Fibroblast of skin of right quadriceps (primary cell): ENCODE results near the gene MECP2.
"Not testable (repeated sequence)": the region's sequence is repeated elsewhere in the genome, so short reads cannot be mapped to it uniquely, and the experiment has no call there.

ENCODE experiments used
- DNase-seq: peaks from one replicate; pipeline ENCODE4 v3.0.0-alpha.2; 2013

The MECP2 gene

DNA sequence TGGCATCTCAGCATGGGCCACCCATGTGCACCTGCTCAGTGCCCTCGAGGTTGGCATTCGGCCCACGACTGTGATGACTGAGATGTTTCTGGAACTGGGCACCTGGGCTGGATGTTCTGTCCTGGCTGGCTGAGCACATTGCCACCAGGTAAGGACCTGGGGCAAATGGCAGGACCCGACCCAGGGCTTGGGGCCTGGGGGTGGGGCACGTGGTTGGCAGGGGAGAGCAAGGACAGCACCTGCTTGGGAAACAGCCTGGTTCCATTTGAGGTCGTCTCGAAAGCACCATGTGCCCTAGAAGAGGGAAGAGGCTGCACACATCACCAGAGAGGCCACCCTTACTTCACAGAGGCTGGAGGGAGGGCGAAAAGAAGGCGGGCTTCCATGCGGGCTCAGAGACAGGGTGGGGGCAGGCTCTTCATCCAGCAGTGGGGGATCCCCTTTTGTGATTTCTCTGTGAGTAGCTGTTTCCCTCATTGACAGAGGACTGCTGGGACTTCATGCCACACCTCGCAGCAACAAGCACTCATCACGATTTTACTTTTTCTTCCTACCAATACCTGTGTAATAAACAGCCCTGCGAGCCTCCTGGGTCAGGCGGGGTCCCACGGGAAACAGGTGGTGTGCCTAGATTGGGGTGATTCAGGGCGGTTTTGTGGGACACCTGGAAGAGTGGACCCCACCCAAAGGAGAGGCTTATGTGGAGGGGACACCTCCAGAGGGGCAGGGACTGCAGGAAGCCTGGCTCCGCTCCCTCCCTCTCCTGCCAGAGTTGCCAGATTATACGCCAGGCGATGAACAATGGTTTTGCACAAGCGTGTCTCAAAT, 113.0 kb downstream of the MECP2 start:
- DNase-seq, result no peak

DNA sequence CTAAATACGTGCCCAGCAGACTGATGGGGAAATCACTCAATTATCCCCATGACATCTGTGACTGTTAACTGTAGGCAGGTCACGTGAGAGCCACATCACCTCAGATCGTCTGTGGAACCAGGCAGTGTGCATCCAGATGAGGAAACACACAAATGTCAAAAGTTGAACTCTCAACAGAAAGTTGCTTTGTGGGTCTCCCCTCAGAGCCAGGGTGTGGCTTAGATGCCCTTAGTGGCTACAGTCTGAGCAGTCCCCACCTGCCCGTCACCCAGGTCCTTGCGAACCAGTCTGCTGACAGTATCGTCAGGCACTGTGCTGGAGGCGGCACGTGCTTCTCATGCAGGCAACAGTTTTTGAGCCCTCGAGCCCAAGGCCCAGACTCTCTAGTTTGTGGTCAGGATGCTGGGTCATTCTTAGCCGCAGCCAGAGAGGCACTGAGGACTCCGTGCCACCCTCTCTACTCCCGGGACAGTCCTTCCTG, 114.2 kb downstream of the MECP2 start:
- DNase-seq, result no peak

DNA sequence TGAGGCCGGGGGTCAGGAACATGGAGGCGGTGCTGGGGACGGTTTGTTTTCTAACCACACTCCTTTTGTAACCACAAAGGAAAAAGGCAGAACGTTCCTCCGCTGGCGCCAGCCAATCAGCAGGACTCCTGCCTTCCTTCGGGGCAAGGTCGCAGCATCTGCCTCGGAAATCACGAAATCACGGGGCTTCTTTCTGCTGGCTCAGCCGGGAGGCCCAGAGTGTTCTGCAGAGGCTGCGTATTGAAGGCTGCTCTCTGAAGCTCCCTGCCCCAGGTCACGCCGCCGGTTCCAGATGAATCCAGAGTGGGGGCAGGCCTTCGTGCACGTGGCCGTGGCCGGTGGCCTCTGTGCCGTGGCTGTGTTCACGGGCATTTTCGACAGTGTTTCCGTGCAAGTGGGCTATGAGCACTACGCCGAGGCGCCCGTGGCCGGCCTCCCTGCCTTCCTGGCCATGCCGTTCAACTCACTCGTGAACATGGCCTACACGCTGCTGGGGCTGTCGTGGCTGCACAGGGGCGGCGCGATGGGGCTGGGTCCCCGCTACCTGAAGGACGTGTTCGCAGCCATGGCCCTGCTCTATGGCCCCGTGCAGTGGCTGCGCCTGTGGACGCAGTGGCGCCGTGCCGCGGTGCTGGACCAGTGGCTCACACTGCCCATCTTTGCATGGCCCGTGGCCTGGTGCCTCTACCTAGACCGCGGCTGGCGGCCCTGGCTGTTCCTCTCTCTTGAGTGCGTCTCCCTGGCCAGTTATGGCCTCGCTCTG, 115.6 kb downstream of the MECP2 start:
- DNase-seq, result no peak

DNA sequence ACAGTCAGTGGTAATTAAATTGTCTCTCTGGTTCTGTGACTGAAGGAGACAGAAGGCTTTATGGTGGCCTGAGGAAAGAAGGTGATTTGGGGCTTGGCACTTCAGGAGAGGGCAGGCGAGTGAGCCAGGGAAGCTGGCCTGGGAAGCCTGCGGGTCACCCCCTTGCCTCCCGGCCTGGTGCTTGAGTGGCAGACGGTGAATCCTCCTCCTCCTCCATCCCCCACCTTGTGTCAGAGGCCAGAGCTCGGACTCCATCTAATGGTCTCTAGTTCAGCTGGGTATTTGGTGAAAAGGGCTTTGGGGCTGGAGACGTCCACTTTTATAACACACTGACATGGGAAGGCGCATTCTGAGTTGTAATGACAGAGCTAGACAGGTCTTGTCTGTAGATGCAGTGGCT, 116.3 kb downstream of the MECP2 start:
- DNase-seq, result no peak

DNA sequence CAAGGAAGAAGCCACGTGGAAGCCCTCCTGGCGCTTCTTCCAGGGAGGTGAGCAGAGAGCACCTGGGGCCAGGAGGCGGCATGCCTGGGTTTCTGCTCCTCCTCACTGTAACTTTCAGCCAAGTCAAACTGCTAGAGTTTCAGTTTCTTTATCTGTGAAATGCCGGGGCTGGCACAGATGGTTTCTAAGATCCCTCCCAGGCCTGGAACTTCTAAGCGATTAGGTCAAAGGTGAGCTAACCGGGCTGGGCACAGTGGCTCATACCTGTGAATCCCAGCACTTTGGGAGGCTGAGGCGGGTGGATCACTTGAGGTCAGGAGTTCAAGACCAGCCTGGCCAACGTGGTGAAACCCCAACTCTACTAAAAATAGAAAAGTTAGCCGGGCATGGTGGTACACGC, 117.1 kb downstream of the MECP2 start:
- not testable (repeated sequence) for DNase-seq

DNA sequence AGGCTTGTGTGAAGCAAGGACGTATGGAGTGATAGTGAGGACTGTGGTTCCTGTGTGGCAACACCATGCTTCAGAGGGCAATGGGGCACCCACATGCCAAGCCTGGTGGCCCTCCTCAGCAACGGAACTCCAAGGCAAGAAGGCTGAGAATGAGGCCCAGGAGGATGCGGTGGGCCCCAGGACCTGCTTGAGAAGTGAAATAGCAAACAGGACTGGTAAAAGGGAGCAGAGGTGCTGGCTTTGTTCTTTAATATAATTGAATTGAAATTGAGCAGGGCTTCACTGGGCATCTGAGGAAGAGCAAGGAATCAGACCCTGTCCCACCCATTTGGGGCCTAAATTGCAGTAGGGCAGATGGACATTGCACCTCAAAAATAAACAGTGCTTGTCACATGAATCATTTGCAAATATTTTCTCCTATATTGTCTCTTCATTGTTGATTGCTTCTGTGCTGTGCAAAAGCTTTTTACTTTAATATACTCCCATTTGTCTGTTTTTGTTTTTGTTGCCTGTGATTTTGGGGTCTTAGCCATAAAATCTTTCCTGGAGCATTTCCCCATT, 122.7 kb downstream of the MECP2 start:
- no peak for DNase-seq

DNA sequence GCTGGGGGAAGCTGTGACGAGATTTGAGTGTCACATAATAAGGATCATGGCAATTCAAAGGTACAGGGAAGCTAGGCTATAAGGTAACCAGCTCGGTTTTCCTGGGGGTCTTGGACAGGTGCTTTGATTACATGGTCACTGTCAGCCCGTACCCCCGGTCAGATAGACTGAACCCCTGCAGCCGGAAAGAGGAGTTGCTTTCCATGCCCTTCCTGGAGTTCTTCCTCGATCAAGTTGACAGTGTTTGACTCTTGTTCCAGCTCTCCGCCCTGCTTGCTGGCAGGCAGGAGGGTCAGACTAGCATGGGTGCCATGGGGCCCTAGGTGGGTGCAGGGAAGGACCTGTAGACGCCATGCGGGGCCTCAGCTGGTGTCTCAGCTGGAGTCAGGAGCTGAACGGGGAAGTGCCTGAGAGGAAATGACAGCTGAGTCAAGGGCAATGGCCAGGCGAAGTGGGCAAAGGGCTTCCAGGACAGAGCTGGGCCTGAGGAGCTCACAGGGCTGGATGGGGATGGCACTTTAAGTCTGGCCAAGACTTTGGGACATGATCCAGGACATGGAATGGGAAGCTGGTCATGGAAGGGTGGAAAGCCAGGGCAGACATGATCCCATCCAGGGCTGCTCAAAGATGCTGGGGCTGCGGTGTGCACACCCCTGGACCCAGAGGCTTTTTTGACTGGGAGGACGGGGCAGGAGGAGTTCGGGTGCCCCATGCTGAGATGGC, 123.4 kb downstream of the MECP2 start:
- DNase-seq, result no peak

DNA sequence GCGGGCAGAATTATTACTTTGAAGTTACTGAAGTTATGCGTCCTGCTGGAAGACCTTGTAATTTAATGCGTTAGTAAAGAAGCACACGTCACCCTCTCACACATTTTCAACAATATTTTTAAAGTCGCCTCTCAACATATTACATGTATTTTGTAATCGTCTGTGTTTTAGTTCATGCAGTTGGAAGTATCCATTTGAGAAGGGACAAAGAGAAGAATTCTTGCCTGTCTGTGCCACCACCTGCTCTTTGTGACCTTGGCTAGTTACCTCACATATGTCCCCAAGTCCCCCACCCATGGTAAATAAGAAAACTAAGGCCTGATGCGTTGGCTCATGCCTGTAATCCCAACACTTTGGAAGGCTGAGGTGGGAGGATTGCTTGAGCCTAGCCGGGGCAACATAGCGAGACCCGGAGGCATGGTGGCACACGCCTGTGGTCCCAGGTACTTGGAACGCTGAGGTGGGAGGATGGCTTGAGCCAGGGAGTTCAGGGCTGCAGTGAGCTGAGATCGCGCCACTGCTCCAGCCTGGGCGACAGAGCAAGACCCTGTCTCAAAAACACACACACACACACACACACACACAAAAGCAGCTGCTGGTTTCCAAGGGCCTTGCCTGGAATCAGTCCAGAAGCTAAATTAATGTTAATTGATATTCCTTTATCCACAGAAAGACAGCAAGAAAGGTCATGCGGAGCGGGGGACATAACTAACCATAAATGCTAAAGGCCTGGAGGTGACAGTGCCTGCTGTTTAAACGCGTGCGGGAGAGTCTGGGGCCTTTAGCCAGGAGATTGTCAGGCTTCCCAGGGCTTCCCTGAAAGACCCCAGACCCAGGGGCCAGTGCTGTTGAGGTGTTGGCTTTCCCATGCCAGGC, 124.2 kb downstream of the MECP2 start:
- no peak for DNase-seq

DNA sequence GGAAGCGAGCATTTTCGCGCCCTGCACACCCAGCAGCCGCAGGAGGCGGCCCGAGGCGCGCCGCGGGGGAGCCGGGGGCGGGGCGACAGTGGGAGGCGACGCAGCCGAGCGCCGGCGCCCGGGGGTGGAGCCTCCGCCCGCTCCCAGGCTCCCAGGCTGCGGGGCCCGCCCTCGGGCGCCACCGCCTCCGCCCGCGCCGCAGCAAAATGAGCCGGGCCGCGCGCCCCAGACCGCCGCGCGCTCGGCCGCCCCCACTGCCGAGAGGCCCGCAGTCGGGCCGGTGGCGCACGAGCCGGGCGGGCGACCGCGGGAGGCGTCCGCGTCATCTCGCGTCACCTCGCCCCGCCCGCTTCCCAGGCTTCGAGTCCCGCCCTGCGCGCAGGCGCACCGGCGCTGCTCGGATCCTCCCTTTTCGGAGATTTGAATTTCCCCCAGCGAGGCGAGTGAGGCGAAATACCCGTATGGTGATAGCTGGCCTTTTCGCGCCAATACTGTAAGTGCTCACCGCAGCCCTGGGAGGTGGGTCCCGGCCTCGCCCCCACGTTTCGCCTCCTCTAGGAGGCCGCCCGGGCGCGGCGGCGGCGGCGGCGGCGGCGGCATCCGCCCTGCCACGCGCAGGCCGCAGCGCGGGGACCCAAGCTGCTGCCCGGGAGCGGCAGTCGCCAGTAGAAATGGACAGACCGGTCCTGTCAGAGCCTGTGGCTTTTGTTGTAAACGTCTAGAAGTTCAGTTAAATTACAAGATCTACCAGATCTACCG, 125.0 kb downstream of the MECP2 start, which contains the start of gene TMEM187:
Gene TMEM187, plus strand, starts transcription at position 387 of the 759 bp plus-strand sequence. CDS start 9,309 bp downstream, outside the sequence.
- DNase-seq, result peak; percentile 92
